Spinal cord (tissue), 10 donors: ENCODE measurements around the gene HIVEP2. TPM values are rescaled to one million over a fixed set of nuclear protein-coding genes. Genes with fewer than 3 reads are reported as not detected.

Experiments
- DNase-seq, 6 donors: peaks; one replicate each; pipeline versions ENCODE4 v3.0.0 to v3.0.0-alpha.2; 2013 to 2015; ENCODE audit warnings: low spot score in 6 of 6, low read depth in 4 of 6
- H3K27ac ChIP-seq: one replicate; pipeline ENCODE4 v1.5.1; 2013; ENCODE audit warnings: low read depth, low read length, control low read depth
- H3K27me3 ChIP-seq: one replicate; pipeline ENCODE4 v1.6.1; 2013; ENCODE audit warnings: low read length; ENCODE audit not compliant: control insufficient read depth, insufficient read depth
- H3K36me3 ChIP-seq: one replicate; pipeline ENCODE4 v1.6.1; 2013; ENCODE audit warnings: low read length; ENCODE audit not compliant: control insufficient read depth, insufficient read depth
- H3K4me1 ChIP-seq: one replicate; pipeline ENCODE4 v1.6.1; 2013; ENCODE audit warnings: low read length; ENCODE audit not compliant: control insufficient read depth, insufficient read depth
- H3K4me3 ChIP-seq: one replicate; pipeline ENCODE4 v1.5.1; 2013; ENCODE audit warnings: low read depth, low read length, control low read depth
- H3K9me3 ChIP-seq: one replicate; pipeline ENCODE4 v1.6.1; 2013; ENCODE audit warnings: low read length; ENCODE audit not compliant: control insufficient read depth, insufficient read depth
- WGBS: methylation state at CpG from one replicate; pipeline ENCODE4 v1.1.5; 2013; ENCODE audit warnings: missing lambda C conversion rate; ENCODE audit not compliant: insufficient coverage; 5-methylcytosine and 5-hydroxymethylcytosine counted together
- polyA plus RNA-seq, 2 donors: library from polyadenylated mRNA; unstranded; fragments of 120-200 nt; gene quantifications; one replicate each; pipeline ENCODE4 v1.2.1, GENCODE V29; 2013; ENCODE audit not compliant: insufficient read length in 2 of 2
- total RNA-seq, 2 donors: library from RNA; depleted of rRNA in 1 of 2; stranded (reverse); fragments of 120-200 nt in 1 of 2; fragments of >200 nt in 1 of 2; gene quantifications; one replicate each; pipeline versions ENCODE4 v1.2.3 to v1.2.4, GENCODE V29; 2013 to 2014
- donor health status: healthy.

Gene HIVEP2
- total and polyA plus RNA-seq, 4 donors = 22.9 to 53.8 (median 28.2) TPM

- Histone ChIP-seq H3K27ac (peak overlapping the region; percentile 85), H3K9me3 (no peaks in the 10 kb centered on the region), H3K36me3 (no peaks in the 10 kb centered on the region), H3K4me1 (peaks cover 5% of the 10 kb centered on the region), H3K4me3 (peak overlapping the region; percentile 5), H3K27me3 (no peaks in the 10 kb centered on the region)
- peak in 4 of 6 donors; percentile 37 to 87 (median 58) for DNase-seq
- WGBS = 0% methylated on average over 1 of the region's 10 CpGs
Measured at GRCh38 chr6:142900227-142900971, 44.6 kb downstream of the HIVEP2 start.

- Histone ChIP-seq H3K4me1 (peaks cover 5% of the 10 kb centered on the region), H3K27ac (peak overlapping the region; percentile 85), H3K4me3 (no peak overlapping the region), H3K36me3 (no peaks in the 10 kb centered on the region), H3K9me3 (no peaks in the 10 kb centered on the region), H3K27me3 (no peaks in the 10 kb centered on the region)
- peak in 2 of 6 donors; percentile 24 to 81 for DNase-seq
- 63% methylated on average over 2 of the region's 6 CpGs for WGBS
Measured at GRCh38 chr6:142898927-142899895, 45.8 kb downstream of the HIVEP2 start.

GRCh38 chr6:142897659-142898058, 47.3 kb downstream of the HIVEP2 start:
- 50% methylated on average over 2 of the region's 2 CpGs for WGBS
- Histone ChIP-seq H3K4me3 (no peak overlapping the region), H3K36me3 (no peaks in the 10 kb centered on the region), H3K4me1 (peaks cover 5% of the 10 kb centered on the region), H3K27me3 (no peaks in the 10 kb centered on the region), H3K9me3 (no peaks in the 10 kb centered on the region), H3K27ac (no peak overlapping the region)
- no peak for DNase-seq

- no peaks in the 10 kb centered on the region for H3K27me3 ChIP-seq
- H3K27ac ChIP-seq = no peak overlapping the region
- no peak for DNase-seq
- H3K9me3 ChIP-seq = no peaks in the 10 kb centered on the region
- H3K4me3 ChIP-seq = no peak overlapping the region
- no peaks in the 10 kb centered on the region for H3K36me3 ChIP-seq
- peaks cover 5% of the 10 kb centered on the region for H3K4me1 ChIP-seq
Measured at GRCh38 chr6:142896732-142897131, 48.2 kb downstream of the HIVEP2 start.

GRCh38 chr6:142893088-142893487, 51.9 kb downstream of the HIVEP2 start:
- H3K36me3 ChIP-seq = no peaks in the 10 kb centered on the region
- no CpG with 5 or more reads among the region's 4 CpGs for WGBS
- H3K4me3 ChIP-seq = no peak overlapping the region
- no peak overlapping the region for H3K27ac ChIP-seq
- no peak for DNase-seq
- no peaks in the 10 kb centered on the region for H3K9me3 ChIP-seq
- no peaks in the 10 kb centered on the region for H3K27me3 ChIP-seq
- no peaks in the 10 kb centered on the region for H3K4me1 ChIP-seq

- no peak overlapping the region for H3K4me3 ChIP-seq
- no peaks in the 10 kb centered on the region for H3K4me1 ChIP-seq
- no peaks in the 10 kb centered on the region for H3K9me3 ChIP-seq
- no peaks in the 10 kb centered on the region for H3K27me3 ChIP-seq
- no peaks in the 10 kb centered on the region for H3K36me3 ChIP-seq
- no CpG with 5 or more reads among the region's 10 CpGs for WGBS
- H3K27ac ChIP-seq = no peak overlapping the region
- no peak for DNase-seq
Measured at GRCh38 chr6:142892254-142893021, 52.5 kb downstream of the HIVEP2 start.

GRCh38 chr6:142891454-142891853, 53.5 kb downstream of the HIVEP2 start:
- H3K27me3 ChIP-seq = no peaks in the 10 kb centered on the region
- H3K9me3 ChIP-seq = no peaks in the 10 kb centered on the region
- no peaks in the 10 kb centered on the region for H3K4me1 ChIP-seq
- 100% methylated on average over 1 of the region's 5 CpGs for WGBS
- no peak overlapping the region for H3K4me3 ChIP-seq
- no peak overlapping the region for H3K27ac ChIP-seq
- no peak for DNase-seq
- H3K36me3 ChIP-seq = no peaks in the 10 kb centered on the region

GRCh38 chr6:142888456-142888855, 56.5 kb downstream of the HIVEP2 start:
- Histone ChIP-seq H3K4me3 (no peak overlapping the region), H3K9me3 (no peaks in the 10 kb centered on the region), H3K27ac (no peak overlapping the region), H3K36me3 (no peaks in the 10 kb centered on the region), H3K4me1 (no peaks in the 10 kb centered on the region), H3K27me3 (no peaks in the 10 kb centered on the region)
- no peak for DNase-seq
- 83% methylated on average over 1 of the region's 1 CpG for WGBS

GRCh38 chr6:142887517-142887916, 57.5 kb downstream of the HIVEP2 start:
- H3K9me3 ChIP-seq = no peaks in the 10 kb centered on the region
- no CpG with 5 or more reads among the region's 3 CpGs for WGBS
- H3K27me3 ChIP-seq = no peaks in the 10 kb centered on the region
- DNase-seq = no peak
- H3K4me3 ChIP-seq = no peak overlapping the region
- H3K27ac ChIP-seq = no peak overlapping the region
- no peaks in the 10 kb centered on the region for H3K36me3 ChIP-seq
- no peaks in the 10 kb centered on the region for H3K4me1 ChIP-seq
